GM18526 (cell line): ENCODE results near the gene ACSL6.

Source experiments
- POLR2A ChIP-seq: IDR thresholded peaks from 3 replicates; pipeline ENCODE4 v1.6.1; 2011; ENCODE audit not compliant: insufficient read length; ENCODE audit errors: extremely low read depth

ACSL6 gene

GRCh38 chr5:132011622-132012343 lies at the start of gene ACSL6:
TSS of gene ACSL6 (minus strand) at chr5:132011658. CDS start at chr5:132011553, 105 bp downstream.
- TF ChIP-seq POLR2A: no peak

DNA sequence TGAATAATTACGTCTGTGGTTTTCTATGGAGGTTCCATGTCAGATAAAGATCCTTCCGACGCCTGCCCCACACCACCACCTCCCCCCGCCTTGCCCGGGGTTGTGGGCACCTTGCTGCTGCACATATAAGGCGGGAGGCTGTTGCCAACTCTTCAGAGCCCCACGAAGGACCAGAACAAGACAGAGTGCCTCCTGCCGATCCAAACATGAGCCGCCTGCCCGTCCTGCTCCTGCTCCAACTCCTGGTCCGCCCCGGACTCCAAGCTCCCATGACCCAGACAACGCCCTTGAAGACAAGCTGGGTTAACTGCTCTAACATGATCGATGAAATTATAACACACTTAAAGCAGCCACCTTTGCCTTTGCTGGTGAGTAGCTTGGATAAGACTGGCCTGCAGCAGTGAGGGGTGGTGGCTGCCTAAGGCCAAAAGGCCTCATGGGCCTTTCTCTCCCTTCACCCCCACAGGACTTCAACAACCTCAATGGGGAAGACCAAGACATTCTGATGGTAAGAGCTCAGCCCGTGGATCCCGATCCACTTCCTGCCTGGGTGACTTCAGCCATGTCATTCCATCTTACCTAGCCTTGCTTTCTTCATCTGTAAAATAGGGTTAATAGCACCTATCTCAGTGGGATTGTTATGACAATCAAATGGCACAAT lies 49.2 kb upstream of the ACSL6 start, which contains the start of gene IL3:
Gene IL3 (plus strand): TSS at position 155 of the 661 bp plus-strand sequence. CDS start 52 bp downstream, at position 207.
- TF ChIP-seq POLR2A: no peak

GRCh38 chr5:132059696-132060500 lies 48.4 kb upstream of the ACSL6 start:
- no peak for TF ChIP-seq POLR2A

DNA sequence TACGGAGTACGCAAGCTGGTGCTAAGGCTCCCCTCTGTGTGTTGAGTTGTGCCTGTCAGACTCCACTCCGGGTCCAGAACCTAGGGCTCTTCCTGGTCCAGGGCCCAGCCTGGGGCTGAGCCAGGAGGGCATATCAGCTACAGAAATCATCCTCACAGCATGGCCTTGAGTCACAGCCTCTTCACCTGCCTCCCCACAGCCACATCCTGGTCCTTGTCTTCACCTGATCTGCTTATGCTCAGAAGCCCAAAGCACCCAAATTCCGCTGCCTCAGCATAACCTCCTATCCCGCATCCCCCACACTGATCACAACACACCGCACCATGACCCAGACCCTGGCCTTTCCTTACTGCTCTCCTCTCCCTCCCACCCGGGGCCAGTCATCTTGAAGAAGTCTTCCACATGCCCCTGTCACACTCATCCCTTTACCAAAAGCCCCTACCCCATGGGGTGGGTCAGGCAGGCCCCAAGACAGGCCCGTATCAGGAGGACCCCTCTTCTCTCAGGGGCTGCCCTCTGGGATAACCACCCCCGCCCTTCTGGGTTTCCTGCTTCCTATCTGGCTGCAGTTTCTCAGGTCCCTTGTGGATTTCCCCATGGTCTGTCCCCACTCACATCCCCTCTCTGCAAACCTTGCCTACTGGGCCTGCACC lies 47.7 kb upstream of the ACSL6 start:
- no peak for TF ChIP-seq POLR2A

DNA sequence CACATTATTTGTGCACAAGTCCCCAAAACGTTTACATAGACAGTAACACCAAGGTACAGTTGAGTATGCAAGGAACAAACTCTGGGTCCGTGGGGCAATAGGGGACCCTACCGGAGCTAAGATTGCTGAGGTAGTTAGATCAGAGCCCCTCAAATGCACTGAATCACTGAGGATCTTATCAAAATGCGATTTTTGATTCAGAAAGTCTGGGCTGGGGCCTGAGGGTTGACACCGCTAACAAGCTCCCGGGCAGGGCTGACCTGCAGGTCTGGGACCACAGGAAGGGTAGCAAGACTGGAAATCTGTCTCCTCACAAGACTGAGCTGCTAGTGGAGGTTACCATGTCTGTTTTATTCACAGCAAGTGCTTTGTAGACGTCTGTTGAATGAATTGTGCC lies 47.2 kb upstream of the ACSL6 start:
- TF ChIP-seq POLR2A: no peak

GRCh38 chr5:132057498-132058255 lies 46.2 kb upstream of the ACSL6 start:
- TF ChIP-seq POLR2A: no peak

DNA sequence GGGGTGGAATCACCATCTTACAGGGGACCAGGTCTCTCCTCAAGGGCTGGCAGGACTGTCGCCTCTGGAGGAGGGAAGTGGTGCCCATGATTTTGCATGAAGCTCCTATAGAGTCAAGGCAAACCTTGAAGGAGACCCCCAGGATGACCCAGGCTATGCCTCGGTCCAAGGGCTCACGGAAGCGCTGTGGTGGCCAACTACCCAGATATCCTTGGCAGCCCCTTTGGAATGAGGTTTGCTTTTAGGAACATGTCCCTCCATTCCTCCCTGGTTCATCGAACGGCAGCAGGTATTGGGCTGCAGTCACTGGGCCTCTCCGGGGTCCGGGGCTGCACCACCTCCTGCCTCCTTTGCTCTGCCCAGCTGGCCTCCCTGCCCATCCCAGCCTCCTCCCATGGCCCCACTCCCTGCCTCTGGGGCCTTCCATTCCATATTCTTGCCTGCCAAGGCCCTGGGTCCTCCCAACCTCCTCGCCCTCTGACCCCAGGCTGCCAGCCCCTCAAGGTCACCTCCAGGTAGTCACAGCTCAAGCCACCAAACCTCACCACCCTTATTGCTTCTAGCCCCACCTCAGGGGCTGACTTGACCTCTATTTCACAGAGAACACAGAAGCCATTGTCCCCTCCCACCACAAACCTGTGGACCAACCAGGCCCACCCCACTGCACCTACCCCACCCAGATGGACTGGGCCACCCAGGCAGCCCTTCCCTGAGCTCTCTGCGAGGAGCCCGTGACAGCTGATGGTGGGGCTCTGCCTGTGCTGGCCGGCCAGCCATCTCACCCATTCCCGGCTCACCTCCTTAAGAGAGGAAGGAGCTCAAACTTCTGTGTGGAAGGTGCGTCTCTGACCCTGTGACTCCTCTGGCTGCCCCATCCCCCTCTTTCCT lies 45.4 kb upstream of the ACSL6 start:
- no peak for TF ChIP-seq POLR2A

DNA sequence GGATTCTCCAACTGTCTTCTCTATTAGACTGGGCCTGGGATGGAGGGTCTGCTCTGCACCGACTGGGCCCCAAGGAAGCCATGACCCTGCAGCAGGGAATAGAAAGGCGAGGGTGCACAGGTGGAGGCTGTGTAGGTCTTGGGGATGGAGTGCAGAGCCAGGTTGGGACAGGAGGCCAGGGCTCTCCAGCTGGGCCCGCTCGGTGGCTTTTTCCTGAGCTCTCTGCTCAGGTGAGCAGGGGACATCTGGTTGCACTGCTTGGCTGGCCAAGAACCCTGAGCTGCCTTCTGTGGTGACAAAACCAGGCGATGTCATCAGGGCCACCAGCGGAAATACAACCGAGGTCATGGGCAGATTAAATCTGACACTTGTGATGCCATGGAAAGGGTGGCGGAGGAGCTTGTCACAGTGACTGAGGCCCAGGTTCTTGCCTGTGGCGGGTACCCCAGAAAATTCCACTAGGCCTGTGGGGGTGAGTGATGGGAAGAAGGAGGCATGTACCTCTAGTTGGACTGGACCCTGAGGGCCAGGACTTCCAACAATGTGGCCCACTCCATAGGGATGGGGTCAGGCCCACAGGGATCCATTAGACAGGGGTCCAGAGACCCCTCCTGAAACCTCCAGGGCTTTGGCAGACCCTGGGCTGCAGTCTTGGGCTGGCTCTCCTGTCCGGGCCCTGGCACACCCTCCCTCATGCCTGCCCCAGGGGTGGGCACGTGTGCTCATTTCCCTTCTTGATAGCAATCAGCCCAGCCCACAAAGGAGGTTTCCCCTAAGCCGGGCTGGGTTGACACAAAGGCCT lies 44.6 kb upstream of the ACSL6 start:
- TF ChIP-seq POLR2A: no peak

DNA sequence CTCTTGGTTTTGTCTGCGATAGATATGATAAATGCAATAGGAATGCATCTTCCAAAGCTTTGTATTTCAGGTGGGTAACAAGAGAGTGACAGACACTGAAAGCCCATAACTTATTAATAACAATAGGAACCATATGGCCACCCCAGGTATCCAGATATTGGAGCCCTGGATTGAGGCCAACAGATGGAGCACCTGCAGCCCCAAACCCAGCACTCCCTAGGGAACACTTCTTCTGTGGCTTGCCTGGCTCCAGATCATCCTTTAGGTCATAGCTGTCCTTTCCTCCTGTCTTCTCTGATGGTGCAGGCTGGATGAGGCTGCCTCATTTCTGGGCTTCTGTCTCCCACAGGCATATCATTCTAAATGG lies 44.0 kb upstream of the ACSL6 start:
- TF ChIP-seq POLR2A: no peak

- TF ChIP-seq POLR2A: no peak
Measured at GRCh38 chr5:132054697-132055440, 43.4 kb upstream of the ACSL6 start.

GRCh38 chr5:132054031-132054696 lies 42.7 kb upstream of the ACSL6 start:
- no peak for TF ChIP-seq POLR2A

- no peak for TF ChIP-seq POLR2A
Measured at GRCh38 chr5:132053483-132053882, 42.0 kb upstream of the ACSL6 start.
